SK-N-SH (cell line): ENCODE measurements around the gene TEX22.

ENCODE experiments used
- CTCF ChIP-seq: fragments of 200-600 bp; sonication (generic); IDR thresholded peaks from 2 replicates; pipeline ENCODE4 v1.6.1; 2017; ENCODE audit warnings: antibody characterized with exemption, mild to moderate bottlenecking, moderate library complexity
- EP300 ChIP-seq, 2 experiments: IDR thresholded peaks; 2 replicates each; pipeline versions ENCODE4 v1.4.0 to v1.6.1; 2012; ENCODE audit warnings: borderline replicate concordance in 1 of 2, low read depth in 1 of 2, low read length in 1 of 2
- EZH2phosphoT487 ChIP-seq: fragments of 200-600 bp; sonication (generic); IDR thresholded peaks from 2 replicates; pipeline ENCODE4 v1.6.1; 2017; ENCODE audit warnings: low read depth, mixed run types, mild to moderate bottlenecking, antibody characterized with exemption, moderate library complexity, borderline replicate concordance
- MAX ChIP-seq: IDR thresholded peaks from 2 replicates; pipeline ENCODE4 v1.4.0; 2012; ENCODE audit warnings: low read depth
- MXI1 ChIP-seq: IDR thresholded peaks from 2 replicates; pipeline ENCODE4 v1.6.1; 2012; ENCODE audit warnings: mild to moderate bottlenecking, low read depth, low read length, improper control_type of control experiment
- NRF1 ChIP-seq: IDR thresholded peaks from 2 replicates; pipeline ENCODE4 v1.6.1; 2012; ENCODE audit warnings: low read depth, mild to moderate bottlenecking, low read length
- PBX3 ChIP-seq: IDR thresholded peaks from 2 replicates; pipeline ENCODE4; 2012
- POLR2AphosphoS5 ChIP-seq: IDR thresholded peaks from 2 replicates; pipeline ENCODE4 v1.6.1; 2012; ENCODE audit warnings: low read depth, low read length
- RAD21 ChIP-seq: IDR thresholded peaks from 2 replicates; pipeline ENCODE4 v1.6.1; 2012; ENCODE audit warnings: mild to moderate bottlenecking, low read length
- RCOR1 ChIP-seq: fragments of 150-350 bp; IDR thresholded peaks from 2 replicates; pipeline ENCODE4 v1.6.1; 2017; ENCODE audit warnings: antibody characterized with exemption, low read length
- RFX5 ChIP-seq: IDR thresholded peaks from 2 replicates; pipeline ENCODE4 v1.6.1; 2012; ENCODE audit warnings: mild to moderate bottlenecking, improper control_type of control experiment, low read length
- SMC3 ChIP-seq: IDR thresholded peaks from 2 replicates; pipeline ENCODE4 v1.6.1; 2012; ENCODE audit warnings: low read depth, low read length, improper control_type of control experiment
- TAF1 ChIP-seq: IDR thresholded peaks from 2 replicates; pipeline ENCODE4 v1.6.1; 2012; ENCODE audit warnings: low read depth, mild to moderate bottlenecking, low read length, moderate library complexity, borderline replicate concordance
- TCF12 ChIP-seq: IDR thresholded peaks from 2 replicates; pipeline ENCODE4 v1.4.0; 2012

GRCh38 chr14:105368910-105369652 is 29.3 kb upstream of the TEX22 start:
- no peak for TF ChIP-seq MAX
- no peak for TF ChIP-seq EP300 (IDR thresholded peaks at IDR 0.05; ENCODE audit: borderline replicate concordance in 1 of 2, low read depth in 1 of 2, low read length in 1 of 2)
- TF ChIP-seq RAD21 = no peak
- TF ChIP-seq CTCF = no peak
- no peak for TF ChIP-seq TCF12
- TF ChIP-seq EZH2phosphoT487 = no peak
- TF ChIP-seq NRF1 = no peak
- TF ChIP-seq RCOR1 = no peak
- TF ChIP-seq MXI1 = no peak
- no peak for TF ChIP-seq PBX3
- TF ChIP-seq TAF1 = no peak
- TF ChIP-seq SMC3 = no peak
- no peak for TF ChIP-seq RFX5
- no peak for TF ChIP-seq POLR2AphosphoS5
